Natural killer cell treated with Interleukin-12 subunit alpha and Interleukin-12 subunit beta and Interleukin-15 and Interleukin-18, amount 100 ng/mL, for 72 hours (primary cell): ENCODE measurements around the gene GRIN3B. TPM values are rescaled to one million over a fixed set of nuclear protein-coding genes. Genes with fewer than 3 reads are reported as not detected.

ENCODE experiments used
- ATAC-seq, 2 donors: fragments of 150-1000 bp; cut with Tn5 transposase in 1 of 2; sonication (Bioruptor Pico), chemical (Tn5 transposase) in 1 of 2; 2 replicates each; pipeline ENCODE4 v1.10.0; 2021
- DNase-seq: peaks from one replicate; pipeline ENCODE4 v3.0.0; 2022; ENCODE audit warnings: low spot score
- H3K27ac Mint-ChIP-seq, 2 donors: 1 replicate in 1 of 2; 2 replicates in 1 of 2; pipeline ENCODE4 v1.8.0; 2022; ENCODE audit warnings: mixed read lengths in 2 of 2, mild to moderate bottlenecking in 1 of 2, moderate library complexity in 1 of 2
- H3K27me3 Mint-ChIP-seq, 2 donors: 1 replicate in 1 of 2; 2 replicates in 1 of 2; pipeline ENCODE4 v1.8.0; 2022; ENCODE audit warnings: mixed read lengths in 2 of 2
- H3K36me3 Mint-ChIP-seq: one replicate; pipeline ENCODE4 v1.8.0; 2022; ENCODE audit warnings: mixed read lengths
- H3K4me1 Mint-ChIP-seq, 2 donors: 1 replicate in 1 of 2; 2 replicates in 1 of 2; pipeline ENCODE4 v1.8.0; 2022; ENCODE audit warnings: low read depth in 2 of 2, mixed read lengths in 2 of 2, mild to moderate bottlenecking in 1 of 2
- H3K4me3 Mint-ChIP-seq: one replicate; pipeline ENCODE4 v1.8.0; 2022; ENCODE audit warnings: mixed read lengths
- H3K9me3 Mint-ChIP-seq: 2 replicates; pipeline ENCODE4 v1.8.0; 2022; ENCODE audit warnings: mixed read lengths
- total RNA-seq, 2 donors: library from RNA; stranded (reverse); gene quantifications; one replicate each; pipeline ENCODE4 v1.2.3, GENCODE V29; 2022

Gene GRIN3B
- total RNA-seq, 2 donors from 2014 or later, result not detected

- DNase-seq (peak; percentile 99), ATAC-seq (peak; percentile 97 to 98)
- H3K27me3 Mint-ChIP-seq, result no peaks in the 10 kb centered on the region
- no peaks in the 10 kb centered on the region for H3K36me3 Mint-ChIP-seq
- peaks cover 29 to 39% of the 10 kb centered on the region in 2 donors for H3K4me1 Mint-ChIP-seq
- H3K27ac Mint-ChIP-seq, result peak within 1 kb of the TSS; percentile 80 to 96
- no peaks in the 10 kb centered on the region for H3K9me3 Mint-ChIP-seq
- peak within 1 kb of the TSS; percentile 95 for H3K4me3 Mint-ChIP-seq
Observed at GRCh38 chr19:1039646-1040475, 39.6 kb downstream of the GRIN3B start, which contains the start of gene ABCA7. Gene ABCA7 (plus strand): TSS chr19:1040107. CDS start chr19:1041362, 1,255 bp downstream.

- Mint-ChIP-seq H3K9me3 (no peaks in the 10 kb centered on the region), H3K27me3 (no peaks in the 10 kb centered on the region), H3K4me3 (peak overlapping the region; percentile 95), H3K27ac (peak overlapping the region; percentile 80 to 96), H3K4me1 (peaks cover 29 to 36% of the 10 kb centered on the region in 2 donors), H3K36me3 (no peaks in the 10 kb centered on the region)
- DNase-seq (peak; percentile 94), ATAC-seq (peak; percentile 78 to 79)
Observed at GRCh38 chr19:1040476-1041271, 40.5 kb downstream of the GRIN3B start.

DNA sequence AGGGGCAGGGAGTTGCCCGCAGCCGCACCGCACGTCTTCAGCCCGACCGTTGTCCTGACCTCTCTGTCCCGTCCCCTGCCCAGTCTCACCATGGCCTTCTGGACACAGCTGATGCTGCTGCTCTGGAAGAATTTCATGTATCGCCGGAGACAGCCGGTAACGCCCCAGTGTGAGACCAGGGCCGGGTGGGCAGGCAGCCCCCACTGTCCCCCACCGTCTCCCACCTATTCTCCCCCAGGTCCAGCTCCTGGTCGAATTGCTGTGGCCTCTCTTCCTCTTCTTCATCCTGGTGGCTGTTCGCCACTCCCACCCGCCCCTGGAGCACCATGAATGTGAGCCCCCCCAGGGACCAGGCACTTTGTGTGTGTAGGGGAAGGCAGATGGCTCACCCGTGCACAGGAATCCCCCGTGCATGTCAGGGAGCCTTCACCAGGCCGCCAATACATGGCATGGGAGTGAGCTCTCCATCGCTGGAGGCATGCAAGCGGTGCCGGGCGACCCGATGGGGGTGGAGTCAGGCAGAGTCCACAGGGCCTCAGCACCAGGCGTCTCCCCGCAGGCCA lies 41.1 kb downstream of the GRIN3B start:
- peaks cover 29 to 35% of the 10 kb centered on the region in 2 donors for H3K4me1 Mint-ChIP-seq
- H3K4me3 Mint-ChIP-seq, result peak overlapping the region; percentile 95
- ATAC-seq, result no peak
- no peak for DNase-seq
- H3K9me3 Mint-ChIP-seq, result no peaks in the 10 kb centered on the region
- H3K27ac Mint-ChIP-seq, result peak overlapping the region; percentile 80 to 96
- H3K36me3 Mint-ChIP-seq, result no peaks in the 10 kb centered on the region
- no peaks in the 10 kb centered on the region for H3K27me3 Mint-ChIP-seq

DNA sequence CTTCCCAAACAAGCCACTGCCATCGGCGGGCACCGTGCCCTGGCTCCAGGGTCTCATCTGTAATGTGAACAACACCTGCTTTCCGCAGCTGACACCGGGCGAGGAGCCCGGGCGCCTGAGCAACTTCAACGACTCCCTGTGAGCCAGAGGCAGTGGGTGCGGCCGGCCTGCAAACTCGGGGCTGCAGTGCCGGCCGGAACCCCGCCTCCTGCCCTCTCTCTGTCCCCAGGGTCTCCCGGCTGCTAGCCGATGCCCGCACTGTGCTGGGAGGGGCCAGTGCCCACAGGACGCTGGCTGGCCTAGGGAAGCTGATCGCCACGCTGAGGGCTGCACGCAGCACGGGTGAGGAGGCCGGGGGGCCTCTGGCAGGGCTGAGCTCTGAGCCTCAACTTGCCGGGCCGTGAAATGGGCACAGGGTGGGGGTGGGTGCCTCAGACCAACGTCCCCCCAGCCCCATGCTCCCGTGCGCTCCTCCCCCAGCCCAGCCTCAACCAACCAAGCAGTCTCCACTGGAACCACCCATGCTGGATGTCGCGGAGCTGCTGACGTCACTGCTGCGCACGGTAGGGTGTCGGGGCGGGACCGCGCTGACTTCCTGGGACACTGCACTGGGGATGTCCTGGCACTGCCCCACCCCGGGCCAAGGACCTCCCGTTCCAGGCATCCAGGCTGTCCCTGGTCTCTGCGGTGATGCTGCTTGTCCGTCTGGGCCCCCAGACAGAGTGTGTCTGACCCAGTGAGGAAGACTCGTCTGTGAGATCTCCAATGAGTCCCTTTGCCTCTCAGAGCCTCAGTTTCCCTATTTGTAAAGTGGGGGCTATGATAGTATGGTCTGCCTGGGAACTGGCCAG lies 41.8 kb downstream of the GRIN3B start:
- DNase-seq (no peak), ATAC-seq (no peak)
- H3K27me3 Mint-ChIP-seq, result no peaks in the 10 kb centered on the region
- H3K9me3 Mint-ChIP-seq, result no peaks in the 10 kb centered on the region
- H3K4me3 Mint-ChIP-seq, result peak overlapping the region; percentile 17
- H3K27ac Mint-ChIP-seq, result no peak overlapping the region
- H3K36me3 Mint-ChIP-seq, result no peaks in the 10 kb centered on the region
- H3K4me1 Mint-ChIP-seq, result peaks cover 29 to 32% of the 10 kb centered on the region in 2 donors

- no peaks in the 10 kb centered on the region for H3K36me3 Mint-ChIP-seq
- peak overlapping the region; percentile 17 for H3K4me3 Mint-ChIP-seq
Observed at GRCh38 chr19:1042689-1043511, 42.7 kb downstream of the GRIN3B start.

GRCh38 chr19:1045247-1045603 lies 45.0 kb downstream of the GRIN3B start:
- ATAC-seq, result peak; percentile 67 to 78
- Mint-ChIP-seq H3K27ac (no peak overlapping the region), H3K27me3 (no peaks in the 10 kb centered on the region), H3K4me3 (no peak overlapping the region), H3K4me1 (peaks cover 6% of the 10 kb centered on the region in 2 donors), H3K36me3 (no peaks in the 10 kb centered on the region), H3K9me3 (no peaks in the 10 kb centered on the region)
- DNase-seq, result no peak

More at GRCh38 chr19:1042689-1043511, 42.7 kb downstream of the GRIN3B start:
- Mint-ChIP-seq H3K27me3 (no peaks in the 10 kb centered on the region), H3K4me1 (peaks cover 23 to 26% of the 10 kb centered on the region in 2 donors), H3K9me3 (no peaks in the 10 kb centered on the region), H3K27ac (no peak overlapping the region)
- DNase-seq (no peak), ATAC-seq (no peak)

GRCh38 chr19:1046117-1046626 lies 46.0 kb downstream of the GRIN3B start:
- Mint-ChIP-seq H3K27ac (no peak overlapping the region), H3K9me3 (no peaks in the 10 kb centered on the region), H3K4me1 (no peaks in the 10 kb centered on the region), H3K36me3 (no peaks in the 10 kb centered on the region), H3K4me3 (no peak overlapping the region), H3K27me3 (no peaks in the 10 kb centered on the region)
- no peak for DNase-seq
- ATAC-seq, result no peak

DNA sequence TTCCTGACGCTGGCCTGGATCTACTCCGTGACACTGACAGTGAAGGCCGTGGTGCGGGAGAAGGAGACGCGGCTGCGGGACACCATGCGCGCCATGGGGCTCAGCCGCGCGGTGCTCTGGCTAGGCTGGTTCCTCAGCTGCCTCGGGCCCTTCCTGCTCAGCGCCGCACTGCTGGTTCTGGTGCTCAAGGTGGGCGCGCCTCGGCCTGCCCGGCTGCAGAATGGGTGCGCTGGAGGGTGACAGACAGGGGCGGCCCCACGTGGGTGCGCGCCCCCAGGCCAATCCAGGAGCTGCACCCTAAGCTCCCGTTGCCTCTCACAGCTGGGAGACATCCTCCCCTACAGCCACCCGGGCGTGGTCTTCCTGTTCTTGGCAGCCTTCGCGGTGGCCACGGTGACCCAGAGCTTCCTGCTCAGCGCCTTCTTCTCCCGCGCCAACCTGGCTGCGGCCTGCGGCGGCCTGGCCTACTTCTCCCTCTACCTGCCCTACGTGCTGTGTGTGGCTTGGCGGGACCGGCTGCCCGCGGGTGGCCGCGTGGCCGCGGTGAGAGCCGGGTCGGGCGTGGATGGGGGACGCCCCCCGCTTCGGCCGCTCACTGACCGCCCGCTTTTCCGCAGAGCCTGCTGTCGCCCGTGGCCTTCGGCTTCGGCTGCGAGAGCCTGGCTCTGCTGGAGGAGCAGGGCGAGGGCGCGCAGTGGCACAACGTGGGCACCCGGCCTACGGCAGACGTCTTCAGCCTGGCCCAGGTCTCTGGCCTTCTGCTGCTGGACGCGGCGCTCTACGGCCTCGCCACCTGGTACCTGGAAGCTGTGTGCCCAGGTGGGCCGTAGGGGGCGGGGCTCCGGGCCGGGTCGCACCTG lies 46.8 kb downstream of the GRIN3B start:
- DNase-seq, result no peak
- H3K36me3 Mint-ChIP-seq, result no peaks in the 10 kb centered on the region

DNA sequence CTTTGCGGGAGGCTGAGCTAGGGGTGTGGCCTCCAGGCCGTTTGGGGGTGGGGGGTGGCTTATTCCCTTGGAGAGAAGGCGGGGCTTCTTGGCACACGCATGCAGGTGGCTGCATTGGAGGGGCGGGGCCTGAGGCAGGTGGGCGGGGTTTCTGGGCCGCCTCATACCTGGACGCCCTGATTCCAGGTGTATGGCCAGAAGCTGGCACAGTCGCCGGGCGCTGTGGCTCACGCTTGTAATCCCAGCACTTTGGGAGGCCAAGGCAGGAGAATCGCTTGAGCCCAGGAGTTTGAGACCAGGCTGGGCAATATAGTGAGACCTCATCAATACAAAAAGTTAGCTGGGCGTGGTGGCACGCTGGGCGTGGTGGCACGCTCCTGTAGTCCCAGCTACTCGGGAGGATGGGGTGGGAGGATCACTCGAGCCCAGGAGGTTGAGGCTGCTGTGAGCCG lies 47.5 kb downstream of the GRIN3B start:
- H3K9me3 Mint-ChIP-seq, result no peaks in the 10 kb centered on the region
- H3K4me1 Mint-ChIP-seq, result peaks cover 0 to under 1% of the 10 kb centered on the region in 2 donors
- no peaks in the 10 kb centered on the region for H3K36me3 Mint-ChIP-seq
- H3K4me3 Mint-ChIP-seq, result no peak overlapping the region
- DNase-seq (no peak), ATAC-seq (no peak)
- no peaks in the 10 kb centered on the region for H3K27me3 Mint-ChIP-seq
- H3K27ac Mint-ChIP-seq, result no peak overlapping the region

More for the DNA sequence above, 46.8 kb downstream of the GRIN3B start:
- Mint-ChIP-seq H3K4me1 (no peaks in the 10 kb centered on the region), H3K27me3 (no peaks in the 10 kb centered on the region), H3K27ac (no peak overlapping the region), H3K4me3 (no peak overlapping the region), H3K9me3 (no peaks in the 10 kb centered on the region)
- no peak for ATAC-seq

GRCh38 chr19:1049106-1049505 lies 48.9 kb downstream of the GRIN3B start:
- ATAC-seq, result no peak
- H3K36me3 Mint-ChIP-seq, result no peaks in the 10 kb centered on the region
- H3K27ac Mint-ChIP-seq, result no peak overlapping the region

GRCh38 chr19:1049800-1050199 lies 49.6 kb downstream of the GRIN3B start:
- no peak for DNase-seq
- no peak overlapping the region for H3K4me3 Mint-ChIP-seq
- peaks cover 0 to 3% of the 10 kb centered on the region in 2 donors for H3K4me1 Mint-ChIP-seq
- no peaks in the 10 kb centered on the region for H3K36me3 Mint-ChIP-seq
- ATAC-seq, result no peak
- H3K27ac Mint-ChIP-seq, result no peak overlapping the region
- H3K27me3 Mint-ChIP-seq, result no peaks in the 10 kb centered on the region
- no peaks in the 10 kb centered on the region for H3K9me3 Mint-ChIP-seq

More at GRCh38 chr19:1049106-1049505, 48.9 kb downstream of the GRIN3B start:
- H3K4me1 Mint-ChIP-seq, result peaks cover 0 to 3% of the 10 kb centered on the region in 2 donors
- no peaks in the 10 kb centered on the region for H3K27me3 Mint-ChIP-seq
- H3K9me3 Mint-ChIP-seq, result no peaks in the 10 kb centered on the region
- no peak for DNase-seq
- no peak overlapping the region for H3K4me3 Mint-ChIP-seq
